ELF-1 (cell line): ENCODE measurements around the gene IRF2BPL.

Experiments used
- DNase-seq: peaks from one replicate; pipeline ENCODE4 v3.0.0-alpha.2; 2016; ENCODE audit warnings: low read depth, low spot score

Gene IRF2BPL

DNA sequence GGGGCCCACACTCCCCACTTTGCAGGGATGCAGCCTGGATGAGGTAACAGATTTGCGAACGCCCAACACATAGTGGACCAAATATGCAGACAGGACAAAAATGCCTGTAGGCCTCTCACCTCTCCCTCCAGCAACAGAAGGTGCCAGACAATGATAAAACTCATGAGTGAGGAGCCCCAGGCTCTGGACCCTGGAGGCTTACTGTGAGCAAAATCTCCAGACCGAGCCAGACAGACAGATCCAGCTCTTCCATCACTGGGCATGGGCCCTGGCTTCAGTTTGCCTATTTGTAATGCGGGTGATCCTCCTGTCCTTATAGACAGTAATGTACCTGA, 42.3 kb downstream of the IRF2BPL start:
- DNase-seq, result peak; percentile 17

DNA sequence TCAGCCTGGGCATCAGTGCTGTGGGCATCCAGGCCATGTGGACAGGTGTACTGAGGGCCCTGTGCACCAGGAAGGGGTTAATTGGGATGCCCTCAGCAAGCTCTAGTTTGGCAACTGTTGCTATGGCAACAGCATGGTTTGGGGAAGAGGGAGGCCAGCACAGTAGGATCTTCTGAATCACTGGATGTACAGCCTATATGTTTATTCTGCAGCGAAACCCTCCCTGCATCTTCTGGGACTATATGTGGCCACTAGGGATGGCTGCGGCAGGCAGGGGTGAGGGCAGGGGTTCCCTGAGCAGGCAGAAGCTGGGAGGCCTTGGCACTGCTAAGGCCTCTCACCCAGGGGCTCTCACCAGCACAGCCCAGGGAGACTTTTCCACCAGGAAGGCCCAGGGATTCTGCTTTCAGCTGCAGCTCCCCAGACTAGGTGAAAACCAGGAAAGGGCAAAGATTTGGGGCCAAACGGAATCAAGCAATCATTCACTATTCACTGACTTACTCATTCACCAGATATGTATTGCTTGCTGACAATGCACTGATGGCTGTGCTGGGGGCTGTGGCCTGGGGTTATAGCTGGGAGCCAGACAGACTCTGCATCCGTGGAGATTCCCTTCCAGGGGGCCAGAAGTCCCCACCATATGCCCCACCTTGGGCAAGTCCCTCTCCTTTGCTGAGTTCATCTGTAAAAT, 42.8 kb downstream of the IRF2BPL start:
- DNase-seq, result peak; percentile 34

DNA sequence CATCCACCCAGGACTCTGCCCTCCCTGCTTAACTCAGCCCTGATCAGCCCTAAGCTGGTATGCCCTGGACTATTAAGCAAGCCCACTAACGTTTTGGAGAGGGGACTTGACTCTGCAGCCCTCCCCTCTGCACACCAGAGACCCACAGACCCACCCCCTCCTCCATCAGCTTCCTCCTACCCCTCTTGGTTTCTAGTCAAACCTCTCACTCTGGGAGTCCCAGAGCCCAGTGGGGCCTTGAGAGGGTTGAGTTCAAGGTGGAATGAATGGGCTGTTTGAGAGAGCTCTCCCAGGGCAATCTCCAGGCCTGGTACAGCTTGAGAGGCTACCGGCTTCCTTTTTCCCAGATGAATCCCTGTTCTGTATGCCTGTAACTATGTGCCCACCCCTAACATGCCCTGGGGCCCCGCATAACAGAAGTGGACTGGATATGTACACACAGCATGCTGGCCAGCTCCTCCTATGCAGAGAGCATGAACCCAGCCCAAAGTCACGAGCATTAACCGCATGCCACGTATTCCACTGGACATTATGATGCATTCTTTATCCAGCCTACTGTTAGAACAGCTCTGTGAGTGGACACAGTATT, 43.6 kb downstream of the IRF2BPL start:
- no peak for DNase-seq

DNA sequence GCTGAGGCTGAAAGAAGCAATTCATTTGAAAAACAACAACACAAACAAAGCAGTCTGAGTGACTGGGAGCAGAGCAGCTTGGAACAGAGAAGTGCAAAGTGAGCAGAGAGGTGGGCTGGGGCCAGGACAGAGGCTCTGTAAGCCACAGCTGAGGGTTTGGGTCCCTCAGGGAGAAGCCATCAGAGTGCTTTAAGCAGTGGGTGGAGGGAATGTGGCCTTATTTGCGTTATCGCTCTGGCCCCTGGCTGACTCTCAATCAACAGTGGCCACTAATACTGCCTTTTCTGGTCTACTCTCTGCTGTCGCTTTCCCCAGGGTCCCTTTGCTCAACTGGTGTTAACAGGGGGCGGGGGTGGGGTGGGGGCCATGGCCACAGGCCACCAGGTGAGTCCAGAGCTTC, 44.2 kb downstream of the IRF2BPL start:
- peak; percentile 48 for DNase-seq

DNA sequence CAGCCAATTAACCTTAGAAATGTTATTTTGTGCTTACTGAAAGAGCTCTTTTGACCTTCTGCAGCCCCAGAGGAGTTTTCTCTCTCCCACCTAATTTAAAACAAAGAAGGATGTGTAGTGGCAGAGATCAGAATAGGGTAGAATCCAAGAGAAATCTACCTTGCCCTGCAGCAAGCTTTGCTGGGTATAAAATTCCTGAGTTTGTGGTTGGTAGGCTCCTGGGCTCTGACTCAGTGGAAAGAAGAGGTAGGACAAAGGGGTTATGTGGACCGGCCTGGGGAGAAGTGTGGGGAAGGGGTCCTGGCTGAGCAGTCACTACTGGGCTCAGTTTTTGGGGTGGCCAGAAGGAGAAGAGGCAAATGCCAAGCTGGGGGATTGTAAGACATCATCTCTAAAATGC, 46.8 kb downstream of the IRF2BPL start:
- DNase-seq, result no peak

DNA sequence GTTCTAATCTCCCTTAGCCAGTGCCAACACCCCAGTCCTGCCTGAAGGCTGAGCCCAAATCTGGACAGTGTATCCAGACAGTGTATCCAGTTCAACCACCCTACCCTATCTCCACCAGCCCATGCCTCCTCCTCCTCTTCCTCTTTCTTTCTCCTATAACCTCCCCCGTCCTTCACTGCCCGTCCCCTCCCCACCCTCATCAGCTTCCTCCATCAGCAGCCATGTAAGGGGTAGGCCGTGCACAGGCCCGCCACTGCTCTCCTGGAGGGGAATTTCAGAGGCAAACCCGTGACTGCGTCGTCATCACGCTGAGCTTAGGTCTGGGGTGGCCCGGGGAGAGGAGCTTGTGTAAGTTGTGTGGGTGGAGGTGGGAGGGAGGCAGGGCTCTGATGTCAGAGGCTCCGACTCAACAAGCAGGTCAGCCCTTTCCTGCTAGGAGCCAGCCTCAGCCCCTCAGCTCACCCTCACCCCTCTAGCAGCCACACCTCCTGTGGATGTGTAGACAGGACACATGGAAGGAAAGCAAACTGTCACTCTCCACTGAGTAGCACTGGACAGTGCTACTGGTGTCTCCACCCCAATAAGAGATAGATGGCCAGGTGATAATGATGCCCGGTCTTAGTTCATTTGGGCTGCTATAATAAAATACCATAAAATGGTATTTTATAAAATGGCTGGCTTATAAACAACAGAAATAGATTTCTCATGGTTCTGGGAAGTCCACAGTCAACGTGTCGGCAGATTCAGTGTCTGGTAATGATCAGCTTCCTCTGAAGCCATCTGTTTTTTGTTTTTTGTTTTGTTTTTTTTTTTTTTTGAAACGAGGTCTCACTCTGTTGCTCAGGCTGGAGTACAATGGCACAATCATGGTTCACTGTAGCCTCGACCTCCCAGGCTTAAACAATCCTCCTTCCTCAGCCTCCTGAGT, 50.5 kb downstream of the IRF2BPL start:
- peak; percentile 66 for DNase-seq

DNA sequence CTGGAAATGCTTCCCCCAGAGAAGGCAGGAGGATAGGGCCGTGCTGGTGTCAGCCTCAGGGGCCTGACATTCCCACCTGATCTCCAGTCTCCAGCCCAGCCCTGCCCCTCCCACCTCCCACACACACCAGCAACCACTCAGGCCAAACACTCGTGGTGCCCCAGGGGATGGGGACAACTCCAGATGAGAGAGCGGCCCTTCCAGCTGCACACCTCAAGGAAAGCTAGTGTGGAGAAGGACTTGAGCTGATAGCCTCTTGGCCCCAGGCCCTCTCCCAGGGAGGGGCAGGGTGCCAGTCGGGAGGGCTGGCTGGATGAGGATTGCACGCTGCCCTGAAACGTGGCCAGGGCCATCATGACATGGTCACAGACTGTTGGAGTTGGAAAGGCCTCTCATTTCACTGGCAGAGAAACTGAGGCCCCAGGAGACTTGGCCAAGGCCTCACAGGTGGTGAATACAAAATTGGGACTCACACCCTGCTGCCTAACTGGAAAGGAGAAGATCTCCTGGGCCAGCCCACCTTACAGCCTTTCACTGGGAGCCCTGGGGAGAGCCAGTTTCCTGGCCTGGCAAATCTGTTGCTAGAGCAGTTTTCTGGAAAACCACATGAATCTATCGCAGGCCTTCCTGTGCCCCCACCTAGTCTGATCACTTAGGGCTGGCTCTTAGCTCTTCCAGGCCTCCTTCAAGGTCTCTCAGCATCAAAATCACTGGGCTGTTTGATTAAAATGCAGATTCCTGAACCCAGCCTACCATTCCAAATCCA, 52.1 kb downstream of the IRF2BPL start:
- DNase-seq, result peak; percentile 74

DNA sequence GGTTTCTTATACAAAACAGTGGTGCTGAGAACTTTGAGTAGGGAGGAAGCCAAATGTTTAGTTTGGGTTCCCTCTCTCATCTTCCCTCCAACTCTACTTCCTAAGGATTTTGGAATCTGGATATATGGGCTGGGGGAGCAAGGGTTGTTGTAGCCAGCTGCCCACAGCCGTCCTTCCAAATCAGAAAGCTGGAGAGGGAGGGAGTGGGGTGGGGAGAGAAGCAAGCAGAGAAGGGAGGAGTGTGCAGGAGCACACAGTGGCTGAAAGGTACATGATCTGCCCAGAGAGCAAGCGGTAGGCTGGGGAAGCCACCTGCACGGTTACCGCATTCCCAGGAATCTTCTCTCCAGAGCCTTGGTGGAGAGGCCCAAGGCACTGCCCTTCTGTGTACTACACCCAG, 52.7 kb downstream of the IRF2BPL start:
- no peak for DNase-seq

DNA sequence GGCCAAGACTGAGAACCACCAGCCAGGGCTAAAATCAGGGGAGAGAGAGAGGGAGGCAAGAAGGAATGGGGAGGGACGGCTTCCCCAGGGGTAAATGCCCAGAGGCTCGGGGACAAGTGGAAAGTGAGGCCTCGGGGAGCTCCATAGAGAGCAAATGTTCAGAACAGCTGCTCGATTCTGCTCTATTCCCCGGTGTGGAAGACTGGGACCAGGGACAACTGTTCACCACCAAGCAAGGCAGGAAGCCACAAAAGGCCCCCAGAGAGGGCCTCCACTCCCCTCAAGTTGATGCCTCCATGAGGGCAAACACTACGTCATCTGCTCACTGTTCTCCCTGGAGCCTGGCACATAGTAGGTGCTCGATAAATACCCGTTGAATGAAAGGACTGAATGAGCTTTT, 53.5 kb downstream of the IRF2BPL start:
- no peak for DNase-seq
